ENCODE results near the gene MB21D2. TPM values are rescaled to one million over a fixed set of nuclear protein-coding genes. Genes with fewer than 3 reads are reported as not detected.

The MB21D2 gene
- total RNA-seq, 3 donors from 2014 or later: 1.9 to 4.0 (median 2.7) TPM

DNA sequence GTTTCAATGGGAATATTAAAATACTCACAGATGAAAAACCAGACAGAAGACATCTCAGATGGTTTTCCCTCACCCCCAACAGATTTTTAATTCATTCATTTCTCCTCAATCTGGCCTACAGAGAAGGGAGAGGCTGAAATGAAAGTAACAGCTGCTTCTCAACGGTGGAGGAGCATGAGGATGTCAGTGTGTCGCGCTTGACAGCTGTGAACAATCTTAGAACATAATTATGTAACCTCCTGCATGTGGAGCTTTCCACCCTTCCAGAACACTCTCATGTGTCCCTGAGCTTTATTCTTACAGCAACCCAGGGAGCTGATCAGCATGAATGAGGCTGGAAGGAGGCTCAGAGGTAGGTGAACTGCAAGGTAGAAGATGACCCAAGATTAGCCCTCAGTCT is 52.7 kb downstream of the MB21D2 start:
- H3K4me3 ChIP-seq: no peak overlapping the region
- DNase-seq (peak in 1 of 3 donors; percentile 18), ATAC-seq (peak; percentile 25)
- no peaks in the 10 kb centered on the region for H3K9me3 ChIP-seq
- TF ChIP-seq, protein P1, sequence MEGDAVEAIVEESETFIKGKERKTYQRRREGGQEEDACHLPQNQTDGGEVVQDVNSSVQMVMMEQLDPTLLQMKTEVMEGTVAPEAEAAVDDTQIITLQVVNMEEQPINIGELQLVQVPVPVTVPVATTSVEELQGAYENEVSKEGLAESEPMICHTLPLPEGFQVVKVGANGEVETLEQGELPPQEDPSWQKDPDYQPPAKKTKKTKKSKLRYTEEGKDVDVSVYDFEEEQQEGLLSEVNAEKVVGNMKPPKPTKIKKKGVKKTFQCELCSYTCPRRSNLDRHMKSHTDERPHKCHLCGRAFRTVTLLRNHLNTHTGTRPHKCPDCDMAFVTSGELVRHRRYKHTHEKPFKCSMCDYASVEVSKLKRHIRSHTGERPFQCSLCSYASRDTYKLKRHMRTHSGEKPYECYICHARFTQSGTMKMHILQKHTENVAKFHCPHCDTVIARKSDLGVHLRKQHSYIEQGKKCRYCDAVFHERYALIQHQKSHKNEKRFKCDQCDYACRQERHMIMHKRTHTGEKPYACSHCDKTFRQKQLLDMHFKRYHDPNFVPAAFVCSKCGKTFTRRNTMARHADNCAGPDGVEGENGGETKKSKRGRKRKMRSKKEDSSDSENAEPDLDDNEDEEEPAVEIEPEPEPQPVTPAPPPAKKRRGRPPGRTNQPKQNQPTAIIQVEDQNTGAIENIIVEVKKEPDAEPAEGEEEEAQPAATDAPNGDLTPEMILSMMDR (IDR thresholded peaks at IDR 0.05): no peak
- H3K4me1 ChIP-seq (ENCODE audit: low read depth): no peaks in the 10 kb centered on the region
- intact Hi-C loops (cut with DNase I, micrococcal nuclease): no loop called here
- H3K36me3 ChIP-seq (ENCODE audit: low read depth): no peaks in the 10 kb centered on the region

DNA sequence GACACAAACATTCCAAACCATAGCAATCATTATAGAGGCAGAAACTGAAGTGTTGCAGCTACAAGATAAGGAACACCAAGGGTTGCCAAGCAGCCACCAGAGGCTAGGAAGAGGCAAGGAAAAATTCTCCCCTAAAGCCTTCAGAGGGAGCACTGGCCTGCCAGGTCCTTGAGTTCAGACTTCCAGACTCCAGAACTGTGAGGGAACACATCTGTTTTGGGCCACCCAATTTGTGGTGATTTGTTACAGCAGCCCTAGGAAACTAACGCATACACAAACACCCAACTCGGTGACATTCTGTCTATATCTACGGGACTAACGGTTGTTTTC is 54.6 kb downstream of the MB21D2 start:
- H3K4me1 ChIP-seq (ENCODE audit: low read depth): no peaks in the 10 kb centered on the region
- TF ChIP-seq, protein P1 (IDR thresholded peaks at IDR 0.05): no peak
- intact Hi-C loops (cut with DNase I, micrococcal nuclease): no loop called here
- H3K4me3 ChIP-seq: no peak overlapping the region
- DNase-seq (no peak), ATAC-seq (no peak)
- no peaks in the 10 kb centered on the region for H3K36me3 ChIP-seq (ENCODE audit: low read depth)
- H3K9me3 ChIP-seq: no peaks in the 10 kb centered on the region

DNA sequence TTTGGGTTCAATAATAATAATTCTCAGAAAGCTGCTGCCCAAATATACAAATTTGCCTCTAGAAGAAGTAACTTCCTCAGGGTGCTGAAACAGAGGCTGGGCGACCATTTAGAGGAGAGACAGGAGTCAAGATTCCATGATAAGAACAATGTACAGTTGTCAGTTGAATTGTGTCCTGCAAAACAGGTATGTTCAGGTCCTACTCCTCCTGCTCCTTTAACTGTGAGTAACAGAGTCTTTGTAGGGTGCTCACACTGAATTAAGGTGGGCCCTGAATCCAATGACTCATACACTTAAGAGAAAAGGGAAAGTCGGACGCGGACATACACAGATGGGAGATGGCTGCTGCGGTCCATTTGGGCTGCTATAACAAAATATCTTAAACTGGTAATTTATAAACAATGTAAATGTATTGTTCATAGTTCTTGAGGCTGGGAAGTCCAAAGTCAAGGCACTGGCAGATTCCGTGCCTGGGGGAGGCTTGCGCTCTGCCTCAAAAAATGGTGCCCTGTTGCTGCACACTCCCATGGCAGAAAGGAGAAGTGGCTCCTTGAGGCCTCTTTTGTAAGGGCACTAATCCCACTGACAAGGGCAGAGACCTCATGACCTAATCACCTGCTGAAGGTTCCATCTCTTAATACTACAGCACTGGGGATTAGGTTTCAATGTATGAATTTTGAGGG is 55.1 kb downstream of the MB21D2 start:
- TF ChIP-seq, protein P1 (IDR thresholded peaks at IDR 0.05): no peak
- no peak for DNase-seq
- Histone ChIP-seq H3K36me3 (ENCODE audit: low read depth) (no peaks in the 10 kb centered on the region), H3K4me3 (no peak overlapping the region), H3K9me3 (no peaks in the 10 kb centered on the region), H3K4me1 (ENCODE audit: low read depth) (no peaks in the 10 kb centered on the region)
- no peak for ATAC-seq
- intact Hi-C loops (cut with DNase I, micrococcal nuclease): no loop called here

DNA sequence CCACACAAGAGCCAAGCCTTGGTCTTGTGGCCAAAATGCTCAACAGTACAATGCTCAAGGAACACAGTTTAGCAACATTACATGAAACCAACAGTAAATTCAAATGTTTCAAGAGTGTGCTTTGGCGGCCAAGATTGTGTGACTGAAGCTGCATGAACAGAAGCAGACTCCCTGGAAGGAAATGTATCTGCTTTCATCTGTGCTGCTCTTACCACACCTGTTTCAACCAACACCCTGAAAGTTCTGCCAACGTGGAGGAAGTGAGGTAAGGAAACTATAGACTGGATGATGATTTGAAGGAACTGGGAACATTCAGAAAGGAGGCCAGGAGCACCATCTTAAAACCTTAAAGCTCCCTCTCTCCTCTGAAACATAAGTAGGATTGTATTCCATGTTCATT is 55.7 kb downstream of the MB21D2 start:
- no peak overlapping the region for H3K4me3 ChIP-seq
- intact Hi-C loops (cut with DNase I, micrococcal nuclease): no loop called here
- no peaks in the 10 kb centered on the region for H3K36me3 ChIP-seq (ENCODE audit: low read depth)
- H3K4me1 ChIP-seq (ENCODE audit: low read depth): no peaks in the 10 kb centered on the region
- DNase-seq: no peak
- H3K9me3 ChIP-seq: no peaks in the 10 kb centered on the region
- ATAC-seq: no peak
- TF ChIP-seq, protein P1 (IDR thresholded peaks at IDR 0.05): no peak

DNA sequence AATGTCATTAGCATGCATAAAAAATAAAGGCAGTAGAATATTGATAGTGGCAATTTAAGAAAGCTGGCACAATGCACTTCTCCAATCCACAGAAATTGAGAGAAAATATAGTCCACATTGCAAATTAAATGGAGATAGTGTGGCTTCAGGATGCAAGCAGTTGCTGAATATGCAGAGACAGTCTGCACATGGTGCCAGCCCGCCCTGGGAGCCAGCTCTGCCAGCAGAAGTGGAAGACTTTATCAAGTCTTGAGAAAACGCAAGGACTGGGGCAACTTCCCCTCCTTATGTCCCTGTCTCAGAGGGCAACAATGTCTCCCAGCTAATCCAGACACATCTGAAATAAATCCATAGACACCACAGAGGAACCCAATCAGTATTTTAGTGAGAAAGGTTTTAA is 57.2 kb downstream of the MB21D2 start:
- no peaks in the 10 kb centered on the region for H3K9me3 ChIP-seq
- no peaks in the 10 kb centered on the region for H3K4me1 ChIP-seq (ENCODE audit: low read depth)
- H3K36me3 ChIP-seq (ENCODE audit: low read depth): no peaks in the 10 kb centered on the region
- ATAC-seq (no peak), DNase-seq (no peak)
- TF ChIP-seq, protein P1 (IDR thresholded peaks at IDR 0.05): no peak
- no peak overlapping the region for H3K4me3 ChIP-seq
- intact Hi-C loops (cut with DNase I, micrococcal nuclease): no loop called here

Measured in mucosa of descending colon (tissue), 3 donors.